H1 (cell line): ENCODE measurements around the gene FAT3. TPM values are rescaled to one million over a fixed set of nuclear protein-coding genes. Genes with fewer than 3 reads are reported as not detected.
A peak's percentile ranks its signal among the peaks of the same experiment; 100 is the strongest.

ENCODE experiments used
- CTCF ChIA-PET: fragments of 300-600 bp; sonication (Branson Sonifier 250); formaldehyde crosslinking; loops from one replicate; lab custom pipeline; 2021; ENCODE audit not compliant: partially characterized antibody; lab: Charles Lee
- POLR2A ChIA-PET: fragments of 300-600 bp; sonication (Branson Sonifier 250); formaldehyde crosslinking; loops from one replicate; lab custom pipeline; 2021; ENCODE audit warnings: inconsistent platforms; ENCODE audit not compliant: partially characterized antibody; lab: Charles Lee
- DNase-seq, 2 experiments: peaks; one replicate each; pipeline versions ENCODE4 v3.0.0 to v3.0.0-alpha.2; 2010 to 2022; ENCODE audit warnings: low spot score in 2 of 2, low read depth in 1 of 2, mixed read lengths in 1 of 2
- FAIRE-seq: peaks from 2 replicates; lab custom pipeline; 2011; peaks lifted over from hg19 to GRCh38; lab: Jason Lieb, UNC
- H2AFZ ChIP-seq: 2 replicates; pipeline ENCODE4 v1.8.1; 2012; ENCODE audit warnings: low read length, inconsistent platforms
- H2AK5ac ChIP-seq: 2 replicates; pipeline ENCODE4 v1.6.1; 2013; ENCODE audit warnings: low read depth, low read length
- H2BK120ac ChIP-seq: replicated peaks from 2 replicates; pipeline ENCODE3; 2013; ENCODE audit warnings: low read depth, low read length, inconsistent platforms
- H2BK12ac ChIP-seq: 2 replicates; pipeline ENCODE4 v1.6.1; 2013; ENCODE audit warnings: low read depth, low read length
- H2BK15ac ChIP-seq: 2 replicates; pipeline ENCODE4 v1.6.1; 2013; ENCODE audit warnings: low read length
- H2BK20ac ChIP-seq: 2 replicates; pipeline ENCODE4 v1.6.1; 2013; ENCODE audit warnings: low read length
- H2BK5ac ChIP-seq: 2 replicates; pipeline ENCODE4 v1.6.1; 2013; ENCODE audit warnings: low read depth, low read length
- H3K14ac ChIP-seq: 2 replicates; pipeline ENCODE4 v1.6.1; 2013; ENCODE audit warnings: inconsistent platforms; ENCODE audit not compliant: insufficient read length
- H3K18ac ChIP-seq: 2 replicates; pipeline ENCODE4 v1.6.1; 2013; ENCODE audit warnings: low read length; ENCODE audit errors: extremely low read depth
- H3K23ac ChIP-seq: 2 replicates; pipeline ENCODE4 v1.6.1; 2013; ENCODE audit warnings: inconsistent platforms; ENCODE audit not compliant: insufficient read length
- H3K23me2 ChIP-seq: 2 replicates; pipeline ENCODE4 v1.6.1; 2013; ENCODE audit warnings: low read depth, low read length
- H3K27ac ChIP-seq: 2 replicates; pipeline ENCODE4 v1.6.1; 2011; ENCODE audit warnings: low read depth, low read length, inconsistent platforms
- H3K27me3 ChIP-seq, 4 experiments: replicated peaks in 1 of 4; 1 replicate in 1 of 4; 2 replicates in 3 of 4; pipeline versions ENCODE4 v1.6.1 to v1.8.1; 2011 to 2013; ENCODE audit warnings: low read length in 3 of 4, mild to moderate bottlenecking in 3 of 4, inconsistent platforms in 2 of 4, mixed read lengths in 2 of 4, moderate library complexity in 1 of 4; ENCODE audit not compliant: control insufficient read depth in 3 of 4, insufficient read depth in 3 of 4; ENCODE audit errors: extremely low read depth in 1 of 4
- H3K36me3 ChIP-seq, 4 experiments: 2 replicates each; pipeline versions ENCODE4 v1.6.1 to v1.8.1; 2011 to 2013; ENCODE audit warnings: mild to moderate bottlenecking in 4 of 4, low read length in 3 of 4, moderate library complexity in 2 of 4, control low read depth in 1 of 4, inconsistent platforms in 1 of 4; ENCODE audit not compliant: insufficient read depth in 4 of 4, control insufficient read depth in 2 of 4
- H3K4ac ChIP-seq: replicated peaks from 2 replicates; pipeline ENCODE3; 2013; ENCODE audit warnings: low read length, low read depth, mixed read lengths, inconsistent platforms; ENCODE audit not compliant: insufficient read length
- H3K4me1 ChIP-seq, 4 experiments: replicated peaks in 1 of 4; 1 replicate in 1 of 4; 2 replicates in 3 of 4; pipeline versions ENCODE4 v1.6.1 to v1.8.1; 2011 to 2013; ENCODE audit warnings: low read length in 3 of 4, inconsistent platforms in 2 of 4, mixed read lengths in 1 of 4; ENCODE audit not compliant: insufficient read depth in 4 of 4, control insufficient read depth in 3 of 4
- H3K4me2 ChIP-seq, 2 experiments: 2 replicates each; pipeline versions ENCODE4 v1.6.1 to v1.8.1; 2011 to 2013; ENCODE audit warnings: low read depth in 2 of 2, low read length in 2 of 2, control low read depth in 1 of 2, inconsistent platforms in 1 of 2, mild to moderate bottlenecking in 1 of 2; ENCODE audit not compliant: insufficient read depth in 1 of 2
- H3K4me3 ChIP-seq, 4 experiments: fragments of 200-600, 300-600 bp in 1 of 4; sonication (generic), shearing (Covaris generic), sonication (Bioruptor Twin) in 1 of 4; 2 replicates each; pipeline versions ENCODE4 v1.5.1 to v1.8.1; 2011 to 2016; ENCODE audit warnings: low read length in 4 of 4, low read depth in 3 of 4, control low read depth in 2 of 4, inconsistent platforms in 2 of 4, mild to moderate bottlenecking in 2 of 4, mixed read lengths in 1 of 4, moderate library complexity in 1 of 4; ENCODE audit not compliant: insufficient read depth in 2 of 4; ENCODE audit errors: extremely low read depth in 1 of 4
- H3K56ac ChIP-seq: replicated peaks from 2 replicates; pipeline ENCODE3; 2013; ENCODE audit warnings: low read depth, mild to moderate bottlenecking, mixed read lengths, low read length, inconsistent platforms; ENCODE audit not compliant: insufficient read length
- H3K79me1 ChIP-seq: 2 replicates; pipeline ENCODE4 v1.6.1; 2013; ENCODE audit warnings: low read depth, low read length, control low read depth
- H3K79me2 ChIP-seq, 2 experiments: 2 replicates each; pipeline versions ENCODE4 v1.6.1 to v1.8.1; 2012 to 2013; ENCODE audit warnings: low read length in 2 of 2, mild to moderate bottlenecking in 2 of 2, inconsistent platforms in 1 of 2; ENCODE audit not compliant: insufficient read depth in 2 of 2, control insufficient read depth in 1 of 2
- H3K9ac ChIP-seq, 4 experiments: replicated peaks in 1 of 4; 1 replicate in 1 of 4; 2 replicates in 3 of 4; pipeline versions ENCODE4 v1.6.1 to v1.8.1; 2011 to 2013; ENCODE audit warnings: low read depth in 3 of 4, low read length in 3 of 4, control low read depth in 2 of 4, mild to moderate bottlenecking in 2 of 4, moderate library complexity in 2 of 4, inconsistent platforms in 1 of 4; ENCODE audit errors: extremely low read depth in 1 of 4
- H3K9me3 ChIP-seq, 2 experiments: 2 replicates each; pipeline versions ENCODE4 v1.6.1 to v1.8.1; 2012 to 2013; ENCODE audit warnings: mild to moderate bottlenecking in 2 of 2, moderate library complexity in 2 of 2, control low read depth in 1 of 2, inconsistent platforms in 1 of 2, low read depth in 1 of 2, low read length in 1 of 2, mixed read lengths in 1 of 2; ENCODE audit not compliant: insufficient read depth in 2 of 2
- H4K20me1 ChIP-seq, 2 experiments: replicated peaks in 1 of 2; 2 replicates each; pipeline versions ENCODE3 to v1.8.1; 2011 to 2013; ENCODE audit warnings: inconsistent platforms in 2 of 2, low read length in 2 of 2, mild to moderate bottlenecking in 1 of 2; ENCODE audit not compliant: insufficient read depth in 2 of 2, control insufficient read depth in 1 of 2
- H4K5ac ChIP-seq: 2 replicates; pipeline ENCODE4 v1.6.1; 2013; ENCODE audit warnings: low read length, low read depth, mixed read lengths, inconsistent platforms; ENCODE audit not compliant: insufficient read length
- H4K8ac ChIP-seq: 2 replicates; pipeline ENCODE4 v1.8.0; 2013; ENCODE audit warnings: mild to moderate bottlenecking, moderate library complexity, low read length, inconsistent platforms; ENCODE audit not compliant: insufficient read depth; ENCODE audit errors: extremely low read depth
- H4K91ac ChIP-seq: replicated peaks from 2 replicates; pipeline ENCODE3; 2013; ENCODE audit warnings: low read length, mixed read lengths, inconsistent platforms; ENCODE audit not compliant: insufficient read length
- KDM1A ChIP-seq: fragments of 200-600, 300-600 bp; sonication (generic); IDR thresholded peaks from 2 replicates; pipeline ENCODE4 v1.7.1; 2016; ENCODE audit warnings: mild to moderate bottlenecking, low read length, borderline replicate concordance
- KDM4A ChIP-seq: IDR thresholded peaks from one replicate; pipeline ENCODE4 v1.7.1; 2012; ENCODE audit warnings: low read depth, mild to moderate bottlenecking, moderate library complexity, low read length, inconsistent platforms; ENCODE audit not compliant: severe bottlenecking
- polyA plus RNA-seq, 7 experiments: library from polyadenylated mRNA; depleted of rRNA in 3 of 7; stranded (reverse) in 5 of 7; unstranded in 2 of 7; fragments of >200 nt in 5 of 7; fragments of 200-250 nt in 2 of 7; gene quantifications; 1 replicate in 5 of 7; 2 replicates in 1 of 7; 4 replicates in 1 of 7; pipeline versions ENCODE4 v1.2.1 to v1.2.3, GENCODE V29; 2011 to 2013; ENCODE audit warnings: missing spikeins in 2 of 7, mixed read lengths in 2 of 7
- total RNA-seq: library from RNA; stranded (reverse); fragmentation: NEBNext Ultra II Directional; extraction: Animal tissue kit (Norgen Biotek cat#: 25700); gene quantifications from 2 replicates; pipeline ENCODE4 v1.2.1, GENCODE V29; 2021

Gene FAT3
- total and polyA plus RNA-seq, 2 of the 8 experiments (the other 6 are each of a cell fraction or from before 2014, with no cell fraction given): 7.2 to 18.4 TPM

- Histone ChIP-seq H4K8ac (no peak overlapping the region), H3K4me1 (peaks cover 5 to 12% (median 7%) of the 10 kb centered on the region in 4 experiments; a peak in 6 of 7 replicates), H2BK12ac (no peak overlapping the region; the same call in 1 of the 2 replicates), H4K91ac (no peak overlapping the region), H3K79me2 (no peaks in the 10 kb centered on the region), H4K20me1 (peaks cover 0 to 2% of the 10 kb centered on the region in 2 experiments), H3K18ac (no peak overlapping the region), H4K5ac (no peak overlapping the region), H2AK5ac (no peak overlapping the region), H3K36me3 (no peaks in the 10 kb centered on the region), H2BK5ac (no peak overlapping the region)
- DNase-seq: no peak
- CTCF ChIA-PET: interaction anchor here (0.6 to 1.5 kb wide), 4 partner anchors 9 to 447 kb away, joined by 3 read pairs; no protein-coding TSS in a partner anchor
- TF ChIP-seq KDM4A (no peak), KDM1A (peak; percentile 78; the same call in 1 of the 2 replicates)
- TF ChIP-seq, all 59 proteins: peak for 1
- Histone ChIP-seq H3K27ac (no peak overlapping the region), H3K56ac (no peak overlapping the region), H2AFZ (no peak overlapping the region), H3K14ac (no peak overlapping the region), H3K9ac (no peak overlapping the region), H3K4ac (no peak overlapping the region), H2BK15ac (no peak overlapping the region), H3K4me3 (no peak overlapping the region), H2BK20ac (no peak overlapping the region), H2BK120ac (no peak overlapping the region), H3K23me2 (no peaks in the 10 kb centered on the region), H3K27me3 (no peaks in the 10 kb centered on the region), H3K9me3 (no peaks in the 10 kb centered on the region), H3K4me2 (no peak overlapping the region), H3K23ac (no peak overlapping the region), H3K79me1 (no peaks in the 10 kb centered on the region)
- POLR2A ChIA-PET: interaction anchor here (1.3 kb wide), 1 partner anchor 10 kb away, joined by 3 read pairs; no protein-coding TSS in a partner anchor
- no peak for FAIRE-seq
Measured at GRCh38 chr11:92267968-92268367, 43.4 kb downstream of the FAT3 start.
